ENCODE measurements around the gene STAT3.

The STAT3 gene

GRCh38 chr17:42294469-42295398, 93.5 kb downstream of the STAT3 start:
- DNase-seq (ENCODE audit: low read depth): no peak

GRCh38 chr17:42291129-42291528, 97.1 kb downstream of the STAT3 start:
- DNase-seq (ENCODE audit: low read depth): no peak

- no peak for DNase-seq (ENCODE audit: low read depth)
These were observed 97.7 kb downstream of the STAT3 start for GRCh38 chr17:42290577-42290976.

- peak; percentile 15 for DNase-seq (ENCODE audit: low read depth)
These were observed 98.5 kb downstream of the STAT3 start for GRCh38 chr17:42289611-42290181.

GRCh38 chr17:42288803-42289610, 99.2 kb downstream of the STAT3 start:
- peak; percentile 34 for DNase-seq (ENCODE audit: low read depth)

- peak; percentile 62 for DNase-seq (ENCODE audit: low read depth)
These were observed 100.1 kb downstream of the STAT3 start, which contains the start of gene STAT5A for GRCh38 chr17:42287977-42288802. Gene STAT5A (plus strand): TSS chr17:42288498. CDS start chr17:42289412, 914 bp downstream.

GRCh38 chr17:42287305-42287976, 100.8 kb downstream of the STAT3 start:
- DNase-seq (ENCODE audit: low read depth): no peak

GRCh38 chr17:42286411-42287221, 101.6 kb downstream of the STAT3 start:
- DNase-seq (ENCODE audit: low read depth): no peak

- DNase-seq (ENCODE audit: low read depth): no peak
These were observed 102.7 kb downstream of the STAT3 start for GRCh38 chr17:42285346-42286050.

GRCh38 chr17:42284566-42284965, 103.7 kb downstream of the STAT3 start:
- no peak for DNase-seq (ENCODE audit: low read depth)

GRCh38 chr17:42284024-42284369, 104.2 kb downstream of the STAT3 start:
- no peak for DNase-seq (ENCODE audit: low read depth)

GRCh38 chr17:42283241-42284023, 104.8 kb downstream of the STAT3 start:
- DNase-seq (ENCODE audit: low read depth): no peak

- no peak for DNase-seq (ENCODE audit: low read depth)
These were observed 105.7 kb downstream of the STAT3 start for GRCh38 chr17:42282478-42283080.

GRCh38 chr17:42281571-42282096, 106.6 kb downstream of the STAT3 start:
- DNase-seq (ENCODE audit: low read depth): no peak

GRCh38 chr17:42279776-42280630, 108.2 kb downstream of the STAT3 start:
- DNase-seq (ENCODE audit: low read depth): no peak

GRCh38 chr17:42277342-42277712, 110.9 kb downstream of the STAT3 start:
- DNase-seq (ENCODE audit: low read depth): no peak

Measured in activated T-cell treated with anti-CD3 and anti-CD28 coated beads for 1 hour (primary cell).